GM12864 (cell line): Measurements from ENCODE around the gene CTIF.

ENCODE experiments used
- DNase-seq: peaks from one replicate; pipeline ENCODE4 v3.0.0-alpha.2; 2011; ENCODE audit warnings: low read depth
- H3K4me3 ChIP-seq: 2 replicates; pipeline ENCODE4 v1.5.1; 2011; ENCODE audit warnings: mild to moderate bottlenecking, low read depth, low read length, control low read depth
- TF ChIP-seq, protein P1 (sequence below): IDR thresholded peaks from 2 replicates; pipeline ENCODE4 v1.5.1; 2011; ENCODE audit warnings: low read depth, mild to moderate bottlenecking, moderate library complexity, low read length, control low read depth, inconsistent platforms; ENCODE audit errors: missing control alignments

The CTIF gene

GRCh38 chr18:48743886-48744285 is 205.1 kb downstream of the CTIF start:
- no peak overlapping the region for H3K4me3 ChIP-seq
- DNase-seq: no peak
- TF ChIP-seq, protein P1, sequence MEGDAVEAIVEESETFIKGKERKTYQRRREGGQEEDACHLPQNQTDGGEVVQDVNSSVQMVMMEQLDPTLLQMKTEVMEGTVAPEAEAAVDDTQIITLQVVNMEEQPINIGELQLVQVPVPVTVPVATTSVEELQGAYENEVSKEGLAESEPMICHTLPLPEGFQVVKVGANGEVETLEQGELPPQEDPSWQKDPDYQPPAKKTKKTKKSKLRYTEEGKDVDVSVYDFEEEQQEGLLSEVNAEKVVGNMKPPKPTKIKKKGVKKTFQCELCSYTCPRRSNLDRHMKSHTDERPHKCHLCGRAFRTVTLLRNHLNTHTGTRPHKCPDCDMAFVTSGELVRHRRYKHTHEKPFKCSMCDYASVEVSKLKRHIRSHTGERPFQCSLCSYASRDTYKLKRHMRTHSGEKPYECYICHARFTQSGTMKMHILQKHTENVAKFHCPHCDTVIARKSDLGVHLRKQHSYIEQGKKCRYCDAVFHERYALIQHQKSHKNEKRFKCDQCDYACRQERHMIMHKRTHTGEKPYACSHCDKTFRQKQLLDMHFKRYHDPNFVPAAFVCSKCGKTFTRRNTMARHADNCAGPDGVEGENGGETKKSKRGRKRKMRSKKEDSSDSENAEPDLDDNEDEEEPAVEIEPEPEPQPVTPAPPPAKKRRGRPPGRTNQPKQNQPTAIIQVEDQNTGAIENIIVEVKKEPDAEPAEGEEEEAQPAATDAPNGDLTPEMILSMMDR: no peak

- DNase-seq: no peak
- TF ChIP-seq, protein P1: no peak
- H3K4me3 ChIP-seq: no peak overlapping the region
Measured at GRCh38 chr18:48745293-48745692, 206.5 kb downstream of the CTIF start.

DNA sequence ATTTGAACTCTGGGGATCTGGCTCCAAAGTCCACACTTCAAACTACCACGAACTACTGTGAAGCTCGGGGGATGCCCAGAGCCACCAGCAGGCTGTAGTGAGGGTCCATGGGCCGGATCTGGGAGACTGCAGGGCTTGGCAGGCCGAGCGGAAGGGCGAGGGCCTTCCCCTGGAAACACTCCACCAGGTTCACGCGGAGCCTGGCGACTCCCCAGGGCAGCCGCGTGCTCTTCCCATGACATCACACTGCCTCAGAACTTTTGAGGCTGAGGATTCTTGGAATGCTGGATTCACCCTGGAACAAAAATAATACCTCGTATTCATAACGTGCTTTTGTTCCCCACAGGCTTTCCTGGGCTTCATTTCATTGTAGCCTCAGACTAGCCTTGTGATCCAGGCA is 210.9 kb downstream of the CTIF start:
- H3K4me3 ChIP-seq: no peak overlapping the region
- TF ChIP-seq, protein P1: no peak
- no peak for DNase-seq

GRCh38 chr18:48750485-48751175 is 211.8 kb downstream of the CTIF start:
- TF ChIP-seq, protein P1: no peak
- DNase-seq: no peak
- H3K4me3 ChIP-seq: no peak overlapping the region

- DNase-seq: no peak
- H3K4me3 ChIP-seq: no peak overlapping the region
- TF ChIP-seq, protein P1: no peak
Measured at GRCh38 chr18:48751727-48752468, 213.1 kb downstream of the CTIF start.

- TF ChIP-seq, protein P1: no peak
- no peak for DNase-seq
- H3K4me3 ChIP-seq: no peak overlapping the region
Measured at GRCh38 chr18:48752478-48752877, 213.6 kb downstream of the CTIF start.

GRCh38 chr18:48752928-48753327 is 214.1 kb downstream of the CTIF start:
- no peak for DNase-seq
- H3K4me3 ChIP-seq: no peak overlapping the region
- TF ChIP-seq, protein P1: no peak
